Measurements from ENCODE around the gene IGSF9B.

- TF ChIP-seq POLR2AphosphoS5 (IDR thresholded peaks at IDR 0.05; ENCODE audit: low read depth, low read length) (no peak), CTCF (CRISPR knock-in tag; IDR thresholded peaks at IDR 0.05) (no peak), ZNF562 (CRISPR knock-in tag; IDR thresholded peaks at IDR 0.05; ENCODE audit: borderline replicate concordance) (no peak), HDAC2 (CRISPR knock-in tag; IDR thresholded peaks at IDR 0.05) (no peak), ZNF430 (CRISPR knock-in tag; IDR thresholded peaks at IDR 0.05) (no peak), ZNF747 (CRISPR knock-in tag; IDR thresholded peaks at IDR 0.05; ENCODE audit: borderline replicate concordance) (no peak), RAD21 (CRISPR knock-in tag; IDR thresholded peaks at IDR 0.05) (no peak), CBX2 (IDR thresholded peaks at IDR 0.05; ENCODE audit: low read depth, low read length) (no peak), CBX2 (CRISPR knock-in tag; IDR thresholded peaks at IDR 0.05; ENCODE audit: low read depth) (no peak), ZFP37 (CRISPR knock-in tag; IDR thresholded peaks at IDR 0.05; ENCODE audit: borderline replicate concordance) (no peak)
- TF ChIP-seq, protein P1, sequence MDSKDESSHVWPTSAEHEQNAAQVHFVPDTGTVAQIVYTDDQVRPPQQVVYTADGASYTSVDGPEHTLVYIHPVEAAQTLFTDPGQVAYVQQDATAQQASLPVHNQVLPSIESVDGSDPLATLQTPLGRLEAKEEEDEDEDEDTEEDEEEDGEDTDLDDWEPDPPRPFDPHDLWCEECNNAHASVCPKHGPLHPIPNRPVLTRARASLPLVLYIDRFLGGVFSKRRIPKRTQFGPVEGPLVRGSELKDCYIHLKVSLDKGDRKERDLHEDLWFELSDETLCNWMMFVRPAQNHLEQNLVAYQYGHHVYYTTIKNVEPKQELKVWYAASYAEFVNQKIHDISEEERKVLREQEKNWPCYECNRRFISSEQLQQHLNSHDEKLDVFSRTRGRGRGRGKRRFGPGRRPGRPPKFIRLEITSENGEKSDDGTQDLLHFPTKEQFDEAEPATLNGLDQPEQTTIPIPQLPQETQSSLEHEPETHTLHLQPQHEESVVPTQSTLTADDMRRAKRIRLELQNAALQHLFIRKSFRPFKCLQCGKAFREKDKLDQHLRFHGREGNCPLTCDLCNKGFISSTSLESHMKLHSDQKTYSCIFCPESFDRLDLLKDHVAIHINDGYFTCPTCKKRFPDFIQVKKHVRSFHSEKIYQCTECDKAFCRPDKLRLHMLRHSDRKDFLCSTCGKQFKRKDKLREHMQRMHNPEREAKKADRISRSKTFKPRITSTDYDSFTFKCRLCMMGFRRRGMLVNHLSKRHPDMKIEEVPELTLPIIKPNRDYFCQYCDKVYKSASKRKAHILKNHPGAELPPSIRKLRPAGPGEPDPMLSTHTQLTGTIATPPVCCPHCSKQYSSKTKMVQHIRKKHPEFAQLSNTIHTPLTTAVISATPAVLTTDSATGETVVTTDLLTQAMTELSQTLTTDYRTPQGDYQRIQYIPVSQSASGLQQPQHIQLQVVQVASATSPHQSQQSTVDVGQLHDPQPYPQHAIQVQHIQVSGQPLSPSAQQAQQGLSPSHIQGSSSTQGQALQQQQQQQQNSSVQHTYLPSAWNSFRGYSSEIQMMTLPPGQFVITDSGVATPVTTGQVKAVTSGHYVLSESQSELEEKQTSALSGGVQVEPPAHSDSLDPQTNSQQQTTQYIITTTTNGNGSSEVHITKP (CRISPR knock-in tag; IDR thresholded peaks at IDR 0.05; ENCODE audit: low read depth) = no peak
- TF ChIP-seq, protein P2, sequence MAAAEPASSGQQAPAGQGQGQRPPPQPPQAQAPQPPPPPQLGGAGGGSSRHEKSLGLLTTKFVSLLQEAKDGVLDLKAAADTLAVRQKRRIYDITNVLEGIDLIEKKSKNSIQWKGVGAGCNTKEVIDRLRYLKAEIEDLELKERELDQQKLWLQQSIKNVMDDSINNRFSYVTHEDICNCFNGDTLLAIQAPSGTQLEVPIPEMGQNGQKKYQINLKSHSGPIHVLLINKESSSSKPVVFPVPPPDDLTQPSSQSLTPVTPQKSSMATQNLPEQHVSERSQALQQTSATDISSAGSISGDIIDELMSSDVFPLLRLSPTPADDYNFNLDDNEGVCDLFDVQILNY (CRISPR knock-in tag; conservative IDR thresholded peaks at IDR 0.05) = no peak
- TF ChIP-seq, protein P3, sequence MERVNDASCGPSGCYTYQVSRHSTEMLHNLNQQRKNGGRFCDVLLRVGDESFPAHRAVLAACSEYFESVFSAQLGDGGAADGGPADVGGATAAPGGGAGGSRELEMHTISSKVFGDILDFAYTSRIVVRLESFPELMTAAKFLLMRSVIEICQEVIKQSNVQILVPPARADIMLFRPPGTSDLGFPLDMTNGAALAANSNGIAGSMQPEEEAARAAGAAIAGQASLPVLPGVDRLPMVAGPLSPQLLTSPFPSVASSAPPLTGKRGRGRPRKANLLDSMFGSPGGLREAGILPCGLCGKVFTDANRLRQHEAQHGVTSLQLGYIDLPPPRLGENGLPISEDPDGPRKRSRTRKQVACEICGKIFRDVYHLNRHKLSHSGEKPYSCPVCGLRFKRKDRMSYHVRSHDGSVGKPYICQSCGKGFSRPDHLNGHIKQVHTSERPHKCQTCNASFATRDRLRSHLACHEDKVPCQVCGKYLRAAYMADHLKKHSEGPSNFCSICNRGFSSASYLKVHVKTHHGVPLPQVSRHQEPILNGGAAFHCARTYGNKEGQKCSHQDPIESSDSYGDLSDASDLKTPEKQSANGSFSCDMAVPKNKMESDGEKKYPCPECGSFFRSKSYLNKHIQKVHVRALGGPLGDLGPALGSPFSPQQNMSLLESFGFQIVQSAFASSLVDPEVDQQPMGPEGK (CRISPR knock-in tag; IDR thresholded peaks at IDR 0.05) = no peak
- TF ChIP-seq, protein P4, sequence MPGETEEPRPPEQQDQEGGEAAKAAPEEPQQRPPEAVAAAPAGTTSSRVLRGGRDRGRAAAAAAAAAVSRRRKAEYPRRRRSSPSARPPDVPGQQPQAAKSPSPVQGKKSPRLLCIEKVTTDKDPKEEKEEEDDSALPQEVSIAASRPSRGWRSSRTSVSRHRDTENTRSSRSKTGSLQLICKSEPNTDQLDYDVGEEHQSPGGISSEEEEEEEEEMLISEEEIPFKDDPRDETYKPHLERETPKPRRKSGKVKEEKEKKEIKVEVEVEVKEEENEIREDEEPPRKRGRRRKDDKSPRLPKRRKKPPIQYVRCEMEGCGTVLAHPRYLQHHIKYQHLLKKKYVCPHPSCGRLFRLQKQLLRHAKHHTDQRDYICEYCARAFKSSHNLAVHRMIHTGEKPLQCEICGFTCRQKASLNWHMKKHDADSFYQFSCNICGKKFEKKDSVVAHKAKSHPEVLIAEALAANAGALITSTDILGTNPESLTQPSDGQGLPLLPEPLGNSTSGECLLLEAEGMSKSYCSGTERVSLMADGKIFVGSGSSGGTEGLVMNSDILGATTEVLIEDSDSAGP (CRISPR knock-in tag; IDR thresholded peaks at IDR 0.05; ENCODE audit: borderline replicate concordance) = no peak
These were observed 16.7 kb downstream of the IGSF9B start for GRCh38 chr11:133940034-133940433.
